Measurements from ENCODE around the gene RAB36. TPM values are rescaled to one million over a fixed set of nuclear protein-coding genes. Genes with fewer than 3 reads are reported as not detected.
A peak's percentile ranks its signal among the peaks of the same experiment; 100 is the strongest.

The RAB36 gene
- total and polyA plus RNA-seq, 9 of the 15 experiments (the other 6 are each of a cell fraction or from before 2014, with no cell fraction given): 0.04 to 0.50 (median 0.08) TPM; not detected in 3

DNA sequence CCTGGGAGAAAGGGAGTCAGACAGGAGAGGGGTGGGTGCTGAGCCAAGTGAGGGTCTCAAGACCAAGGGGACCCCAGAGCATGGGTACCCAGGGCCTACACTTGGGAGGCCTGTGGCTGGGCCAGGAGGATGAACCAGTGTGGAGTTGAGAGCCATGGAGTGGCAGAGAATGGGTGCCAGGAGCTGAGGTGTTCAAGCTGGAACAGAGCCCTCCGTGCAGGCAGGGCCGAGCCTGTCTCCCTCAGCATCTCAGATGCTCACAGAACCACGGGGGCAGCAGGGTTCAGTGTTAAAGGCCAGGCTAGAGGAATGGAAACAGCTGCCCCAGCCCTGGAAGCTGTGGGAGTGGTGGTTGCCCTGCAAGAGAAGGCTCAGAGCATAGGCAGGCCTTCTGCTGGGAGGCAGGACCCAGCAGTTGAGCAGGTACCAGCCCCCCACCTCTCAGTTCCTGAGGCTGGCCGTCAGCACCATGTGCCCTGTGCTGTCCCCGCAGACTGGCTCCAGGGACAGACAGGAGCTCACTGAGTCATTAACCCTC, 35.8 kb upstream of the RAB36 start (continued):
- TF ChIP-seq, protein P1, sequence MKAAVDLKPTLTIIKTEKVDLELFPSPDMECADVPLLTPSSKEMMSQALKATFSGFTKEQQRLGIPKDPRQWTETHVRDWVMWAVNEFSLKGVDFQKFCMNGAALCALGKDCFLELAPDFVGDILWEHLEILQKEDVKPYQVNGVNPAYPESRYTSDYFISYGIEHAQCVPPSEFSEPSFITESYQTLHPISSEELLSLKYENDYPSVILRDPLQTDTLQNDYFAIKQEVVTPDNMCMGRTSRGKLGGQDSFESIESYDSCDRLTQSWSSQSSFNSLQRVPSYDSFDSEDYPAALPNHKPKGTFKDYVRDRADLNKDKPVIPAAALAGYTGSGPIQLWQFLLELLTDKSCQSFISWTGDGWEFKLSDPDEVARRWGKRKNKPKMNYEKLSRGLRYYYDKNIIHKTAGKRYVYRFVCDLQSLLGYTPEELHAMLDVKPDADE (conservative IDR thresholded peaks at IDR 0.05; ENCODE audit: control insufficient read depth, low read depth, low read length): no peak
- TF ChIP-seq, protein P2, sequence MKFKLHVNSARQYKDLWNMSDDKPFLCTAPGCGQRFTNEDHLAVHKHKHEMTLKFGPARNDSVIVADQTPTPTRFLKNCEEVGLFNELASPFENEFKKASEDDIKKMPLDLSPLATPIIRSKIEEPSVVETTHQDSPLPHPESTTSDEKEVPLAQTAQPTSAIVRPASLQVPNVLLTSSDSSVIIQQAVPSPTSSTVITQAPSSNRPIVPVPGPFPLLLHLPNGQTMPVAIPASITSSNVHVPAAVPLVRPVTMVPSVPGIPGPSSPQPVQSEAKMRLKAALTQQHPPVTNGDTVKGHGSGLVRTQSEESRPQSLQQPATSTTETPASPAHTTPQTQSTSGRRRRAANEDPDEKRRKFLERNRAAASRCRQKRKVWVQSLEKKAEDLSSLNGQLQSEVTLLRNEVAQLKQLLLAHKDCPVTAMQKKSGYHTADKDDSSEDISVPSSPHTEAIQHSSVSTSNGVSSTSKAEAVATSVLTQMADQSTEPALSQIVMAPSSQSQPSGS (CRISPR knock-in tag; IDR thresholded peaks at IDR 0.05): no peak
- TF ChIP-seq ZKSCAN1 (IDR thresholded peaks at IDR 0.05; ENCODE audit: low read depth, low read length): 0 out of 2 replicates have a peak, but pooled peaks have one; percentile 5
- TF ChIP-seq, protein P3, sequence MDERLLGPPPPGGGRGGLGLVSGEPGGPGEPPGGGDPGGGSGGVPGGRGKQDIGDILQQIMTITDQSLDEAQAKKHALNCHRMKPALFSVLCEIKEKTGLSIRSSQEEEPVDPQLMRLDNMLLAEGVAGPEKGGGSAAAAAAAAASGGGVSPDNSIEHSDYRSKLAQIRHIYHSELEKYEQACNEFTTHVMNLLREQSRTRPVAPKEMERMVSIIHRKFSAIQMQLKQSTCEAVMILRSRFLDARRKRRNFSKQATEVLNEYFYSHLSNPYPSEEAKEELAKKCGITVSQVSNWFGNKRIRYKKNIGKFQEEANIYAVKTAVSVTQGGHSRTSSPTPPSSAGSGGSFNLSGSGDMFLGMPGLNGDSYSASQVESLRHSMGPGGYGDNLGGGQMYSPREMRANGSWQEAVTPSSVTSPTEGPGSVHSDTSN (CRISPR knock-in tag; IDR thresholded peaks at IDR 0.05; ENCODE audit: low read depth): peak; percentile 5; the same call in 1 of the 2 replicates
- TF ChIP-seq, protein P3 (tag; conservative IDR thresholded peaks at IDR 0.05; ENCODE audit: low read depth): no peak

Measured in K562 (cell line).